GM13976 (cell line): ENCODE measurements around the gene ACAD8.

Experiments used
- DNase-seq: peaks from one replicate; pipeline ENCODE4 v3.0.0; 2012; ENCODE audit warnings: low spot score
- in situ Hi-C: fragments of 300-500 bp; cut with MboI; formaldehyde crosslinking; loops from one replicate; pipeline ENCODE4 v1.12.0; 2022; ENCODE audit warnings: low sequenced_read_pairs, mixed read lengths, inconsistent platforms; ENCODE audit not compliant: unreplicated experiment
- TF ChIP-seq, protein P1 (sequence below): IDR thresholded peaks from 2 replicates; pipeline ENCODE4 v1.5.1; 2012; ENCODE audit warnings: borderline replicate concordance, mild to moderate bottlenecking; ENCODE audit not compliant: insufficient read depth; ENCODE audit errors: extremely low read depth, missing control alignments, control extremely low read depth

ACAD8 gene

DNA sequence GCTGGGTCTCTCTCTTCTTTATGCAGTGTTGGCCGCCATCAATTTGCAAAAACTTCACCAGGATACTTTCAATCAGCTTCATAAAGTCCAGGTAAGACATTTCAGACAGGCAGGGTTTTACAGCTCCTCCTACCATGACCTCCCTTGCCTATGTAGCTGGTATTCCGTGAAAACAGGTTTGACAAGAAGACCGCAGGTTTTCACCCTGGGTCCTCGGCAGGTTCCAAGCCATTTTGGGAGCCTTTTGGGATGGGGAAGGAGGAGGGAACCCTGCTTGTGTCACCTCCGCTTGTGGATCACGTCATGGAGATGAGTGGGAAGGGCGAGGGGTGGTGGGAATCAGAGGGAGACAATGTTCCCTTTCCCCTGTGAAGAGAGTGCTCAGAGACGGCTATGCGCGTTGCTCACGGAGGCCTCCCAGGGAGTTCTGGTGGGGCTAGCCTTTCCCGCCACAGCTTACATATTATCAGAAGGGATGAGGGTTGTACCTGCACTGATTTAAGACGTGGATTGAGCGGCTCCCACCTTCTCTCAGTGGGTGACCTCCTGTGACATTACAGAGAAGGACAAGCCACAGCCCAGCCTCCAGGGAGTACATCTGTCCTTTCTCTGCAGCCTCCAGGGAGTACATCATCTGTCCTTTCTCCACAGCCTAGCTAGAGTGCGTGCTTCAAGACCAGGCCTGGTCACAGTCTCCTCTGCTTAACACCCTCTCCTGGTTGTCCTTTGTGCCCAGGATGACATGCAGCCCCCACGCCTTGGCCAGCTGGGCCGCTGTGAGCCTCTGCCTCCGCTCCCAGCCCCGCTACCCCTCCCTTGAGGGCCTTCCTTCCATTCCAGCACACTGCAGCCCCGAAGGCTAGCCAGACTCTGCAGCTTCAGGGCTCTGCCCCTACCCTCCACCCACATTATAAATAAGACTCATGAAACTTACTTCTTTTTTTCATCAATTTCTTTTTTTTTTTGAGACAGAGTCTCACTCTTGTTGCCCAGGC, 40.0 kb downstream of the ACAD8 start:
- TF ChIP-seq, protein P1, sequence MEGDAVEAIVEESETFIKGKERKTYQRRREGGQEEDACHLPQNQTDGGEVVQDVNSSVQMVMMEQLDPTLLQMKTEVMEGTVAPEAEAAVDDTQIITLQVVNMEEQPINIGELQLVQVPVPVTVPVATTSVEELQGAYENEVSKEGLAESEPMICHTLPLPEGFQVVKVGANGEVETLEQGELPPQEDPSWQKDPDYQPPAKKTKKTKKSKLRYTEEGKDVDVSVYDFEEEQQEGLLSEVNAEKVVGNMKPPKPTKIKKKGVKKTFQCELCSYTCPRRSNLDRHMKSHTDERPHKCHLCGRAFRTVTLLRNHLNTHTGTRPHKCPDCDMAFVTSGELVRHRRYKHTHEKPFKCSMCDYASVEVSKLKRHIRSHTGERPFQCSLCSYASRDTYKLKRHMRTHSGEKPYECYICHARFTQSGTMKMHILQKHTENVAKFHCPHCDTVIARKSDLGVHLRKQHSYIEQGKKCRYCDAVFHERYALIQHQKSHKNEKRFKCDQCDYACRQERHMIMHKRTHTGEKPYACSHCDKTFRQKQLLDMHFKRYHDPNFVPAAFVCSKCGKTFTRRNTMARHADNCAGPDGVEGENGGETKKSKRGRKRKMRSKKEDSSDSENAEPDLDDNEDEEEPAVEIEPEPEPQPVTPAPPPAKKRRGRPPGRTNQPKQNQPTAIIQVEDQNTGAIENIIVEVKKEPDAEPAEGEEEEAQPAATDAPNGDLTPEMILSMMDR, result no peak
- DNase-seq, result no peak
- in situ Hi-C loops, result no loop called here

- TF ChIP-seq, protein P1, result no peak
- in situ Hi-C loops, result no loop called here
- no peak for DNase-seq
Measured at GRCh38 chr11:134294664-134295063, 41.3 kb downstream of the ACAD8 start.

DNA sequence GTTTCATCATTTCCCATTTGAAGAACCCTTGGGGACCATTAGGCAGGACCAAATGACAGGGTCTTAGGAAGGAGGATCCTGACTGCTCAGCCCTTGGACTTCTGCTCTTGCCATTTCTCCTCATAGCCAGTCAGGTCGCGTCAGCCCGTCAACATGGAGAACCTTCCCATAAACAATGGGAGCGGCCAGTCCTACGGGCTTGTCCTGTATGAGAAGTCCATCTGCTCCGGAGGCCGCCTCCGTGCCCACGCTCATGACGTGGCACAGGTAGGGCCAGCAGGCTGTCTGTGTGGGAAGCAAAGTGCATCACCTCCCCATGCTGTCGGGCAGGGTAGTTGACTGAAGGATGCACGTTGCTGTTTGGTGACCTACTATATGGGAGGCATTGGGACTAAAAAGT, 58.9 kb downstream of the ACAD8 start:
- DNase-seq, result no peak
- TF ChIP-seq, protein P1, result no peak
- in situ Hi-C loops, result no loop called here

DNA sequence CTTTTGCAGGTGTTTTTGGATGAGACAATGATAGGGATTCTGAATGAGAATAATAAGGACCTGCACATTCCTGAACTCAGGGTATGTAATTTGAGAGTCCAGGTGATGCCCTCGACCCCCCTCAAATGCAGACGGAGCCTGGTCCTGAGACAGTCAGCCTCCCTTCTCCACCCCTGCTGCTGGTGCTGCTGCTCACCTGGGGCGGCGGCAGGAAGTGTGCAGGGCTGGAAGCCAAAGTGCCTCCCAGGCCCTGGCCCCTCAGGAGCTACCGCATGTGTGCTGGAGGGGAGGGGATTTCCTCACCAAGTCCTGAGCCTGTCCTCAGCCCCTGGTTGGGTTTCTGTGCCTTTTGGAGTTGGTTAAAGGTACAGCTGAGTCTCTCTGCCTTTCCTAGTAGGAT, 59.4 kb downstream of the ACAD8 start:
- TF ChIP-seq, protein P1, result no peak
- no peak for DNase-seq
- in situ Hi-C loops, result no loop called here

- DNase-seq, result no peak
- TF ChIP-seq, protein P1, result no peak
- in situ Hi-C loops, result no loop called here
Measured at GRCh38 chr11:134313379-134313778, 60.0 kb downstream of the ACAD8 start.

GRCh38 chr11:134313821-134314607, 60.6 kb downstream of the ACAD8 start:
- no peak for DNase-seq
- TF ChIP-seq, protein P1, result no peak
- in situ Hi-C loops, result no loop called here
